Measurements from ENCODE around the gene DNAJB5.

The DNAJB5 gene

GRCh38 chr9:34956648-34957047, 32.9 kb upstream of the DNAJB5 start:
- no peaks in the 10 kb centered on the region for H3K27me3 ChIP-seq (ENCODE audit: insufficient read depth, low read depth)
- no peak for TF ChIP-seq CTCF (conservative IDR thresholded peaks at IDR 0.05; ENCODE audit: low read depth, low read length)

DNA sequence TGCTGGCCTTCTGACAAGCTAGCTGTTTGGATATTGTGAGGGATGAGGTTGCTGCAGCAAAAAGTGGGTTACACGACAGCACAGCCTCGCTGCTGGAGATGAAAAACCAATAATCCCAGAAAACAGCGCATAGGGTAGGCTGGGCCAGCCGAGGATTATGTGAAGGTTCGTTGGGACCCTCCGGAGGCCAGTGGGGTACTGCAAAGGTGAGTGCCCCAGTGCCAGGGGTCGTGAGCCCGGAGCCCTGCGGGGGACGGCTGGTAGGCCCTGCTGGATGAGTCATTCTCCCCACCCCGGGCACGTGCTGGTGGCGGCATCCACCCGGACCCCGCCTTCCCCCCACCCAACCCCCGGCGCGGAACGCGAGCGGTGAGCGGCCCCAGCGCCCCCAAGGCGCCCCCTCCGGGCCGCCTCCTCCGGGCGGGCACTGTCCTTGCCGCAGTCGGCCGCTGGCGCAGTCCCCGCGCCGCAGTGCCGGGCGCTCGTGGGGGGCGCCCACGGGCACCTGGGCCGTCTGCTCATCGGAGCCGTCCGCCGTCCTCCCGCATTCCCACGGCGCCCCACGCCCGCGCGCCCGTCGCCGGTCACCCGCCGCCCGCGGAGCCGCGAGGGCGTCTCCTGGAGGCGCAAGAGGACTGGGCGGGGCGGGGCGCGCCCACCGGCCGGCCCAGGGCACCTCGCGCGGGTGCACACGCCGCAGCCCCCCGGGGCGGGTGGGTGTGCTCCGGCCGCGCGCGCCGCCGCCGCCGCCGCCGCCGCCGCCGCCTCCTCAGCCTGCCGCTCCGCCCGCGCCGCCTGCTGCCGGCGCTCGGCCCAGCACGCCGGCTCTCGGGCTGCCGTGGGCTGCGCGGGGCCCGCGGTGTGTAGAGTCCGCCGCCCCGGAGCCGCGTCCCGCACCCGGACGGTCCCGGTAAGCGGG, 31.8 kb upstream of the DNAJB5 start, which contains the start of gene PHF24:
Gene PHF24, plus strand, starts transcription at position 794 of the 919 bp plus-strand sequence. CDS start 13,014 bp downstream, outside the sequence.
- no peaks in the 10 kb centered on the region for H3K4me1 ChIP-seq (ENCODE audit: low read depth, poor library complexity, severe bottlenecking)
- H4K20me1 ChIP-seq (ENCODE audit: insufficient read depth): no peaks in the 10 kb centered on the region
- no peaks in the 10 kb centered on the region for H3K36me3 ChIP-seq (ENCODE audit: insufficient read depth)
- no peak within 1 kb of the TSS for H3K27ac ChIP-seq
- H3K27me3 ChIP-seq (ENCODE audit: insufficient read depth, low read depth): no peaks in the 10 kb centered on the region
- H3K79me2 ChIP-seq (ENCODE audit: insufficient read depth, low read depth): no peaks in the 10 kb centered on the region
- no peak for TF ChIP-seq CTCF (conservative IDR thresholded peaks at IDR 0.05; ENCODE audit: low read depth, low read length)
- H3K9ac ChIP-seq: no peak within 1 kb of the TSS
- H3K4me2 ChIP-seq: no peak within 1 kb of the TSS; the same call in 1 of the 2 replicates
- H3K4me3 ChIP-seq (IDR thresholded peaks at IDR 0.05; ENCODE audit: insufficient read depth, low read depth, low read length): no peak within 1 kb of the TSS
- H2AFZ ChIP-seq (ENCODE audit: low read depth): no peak within 1 kb of the TSS

More at GRCh38 chr9:34956648-34957047, 32.9 kb upstream of the DNAJB5 start:
- no peaks in the 10 kb centered on the region for H3K4me1 ChIP-seq (ENCODE audit: low read depth, poor library complexity, severe bottlenecking)
- no peak overlapping the region for H3K4me2 ChIP-seq
- no peaks in the 10 kb centered on the region for H4K20me1 ChIP-seq (ENCODE audit: insufficient read depth)
- no peak overlapping the region for H3K27ac ChIP-seq
- H3K79me2 ChIP-seq (ENCODE audit: insufficient read depth, low read depth): no peaks in the 10 kb centered on the region
- no peak overlapping the region for H2AFZ ChIP-seq (ENCODE audit: low read depth)
- H3K36me3 ChIP-seq (ENCODE audit: insufficient read depth): no peaks in the 10 kb centered on the region
- no peak overlapping the region for H3K9ac ChIP-seq
- H3K4me3 ChIP-seq (IDR thresholded peaks at IDR 0.05; ENCODE audit: insufficient read depth, low read depth, low read length): no peak overlapping the region

- Histone ChIP-seq H3K27me3 (ENCODE audit: insufficient read depth, low read depth) (no peaks in the 10 kb centered on the region), H3K27ac (no peak overlapping the region), H3K4me3 (IDR thresholded peaks at IDR 0.05; ENCODE audit: insufficient read depth, low read depth, low read length) (no peak overlapping the region), H3K36me3 (ENCODE audit: insufficient read depth) (no peaks in the 10 kb centered on the region), H3K4me1 (ENCODE audit: low read depth, poor library complexity, severe bottlenecking) (no peaks in the 10 kb centered on the region), H4K20me1 (ENCODE audit: insufficient read depth) (no peaks in the 10 kb centered on the region), H3K4me2 (no peak overlapping the region; the same call in 1 of the 2 replicates), H3K9ac (no peak overlapping the region), H2AFZ (ENCODE audit: low read depth) (no peak overlapping the region), H3K79me2 (ENCODE audit: insufficient read depth, low read depth) (no peaks in the 10 kb centered on the region)
- no peak for TF ChIP-seq CTCF (conservative IDR thresholded peaks at IDR 0.05; ENCODE audit: low read depth, low read length)
Observed at GRCh38 chr9:34958411-34958982, 31.0 kb upstream of the DNAJB5 start.

DNA sequence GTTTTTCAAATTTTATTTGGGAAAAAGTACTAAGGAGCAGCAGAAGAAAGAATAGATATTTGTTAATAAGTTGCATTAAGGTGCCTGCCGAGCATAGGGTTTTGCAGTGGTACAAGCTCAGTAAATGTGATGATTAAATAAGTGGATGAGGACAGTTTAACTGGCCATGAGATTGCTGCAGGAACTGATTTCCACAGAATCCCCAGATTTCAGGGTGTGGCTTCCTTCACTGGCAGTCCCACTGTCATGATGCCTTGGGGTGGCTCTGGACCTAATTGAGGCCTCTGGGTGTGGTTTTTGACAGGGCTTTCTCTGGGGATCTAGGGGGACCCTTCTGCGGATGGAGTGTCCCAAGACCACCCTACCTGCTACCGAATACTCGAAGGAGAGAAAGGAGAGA, 30.1 kb upstream of the DNAJB5 start:
- H3K79me2 ChIP-seq (ENCODE audit: insufficient read depth, low read depth): no peaks in the 10 kb centered on the region
- H3K4me1 ChIP-seq (ENCODE audit: low read depth, poor library complexity, severe bottlenecking): no peaks in the 10 kb centered on the region
- H3K9ac ChIP-seq: no peak overlapping the region

More for the DNA sequence above, 30.1 kb upstream of the DNAJB5 start:
- H3K27me3 ChIP-seq (ENCODE audit: insufficient read depth, low read depth): no peaks in the 10 kb centered on the region
- H3K27ac ChIP-seq: no peak overlapping the region
- no peak for TF ChIP-seq CTCF (conservative IDR thresholded peaks at IDR 0.05; ENCODE audit: low read depth, low read length)
- H2AFZ ChIP-seq (ENCODE audit: low read depth): no peak overlapping the region
- H3K4me2 ChIP-seq: no peak overlapping the region
- H3K4me3 ChIP-seq (IDR thresholded peaks at IDR 0.05; ENCODE audit: insufficient read depth, low read depth, low read length): no peak overlapping the region
- no peaks in the 10 kb centered on the region for H4K20me1 ChIP-seq (ENCODE audit: insufficient read depth)
- no peaks in the 10 kb centered on the region for H3K36me3 ChIP-seq (ENCODE audit: insufficient read depth)
